GM18511 (cell line): ENCODE results near the gene CCDC121.

Experiments
- ATAC-seq: cut with Tn5 transposase; IDR thresholded peaks from one replicate; pipeline ENCODE4 v1.9.1; 2021; ENCODE audit warnings: mild to moderate bottlenecking, moderate library complexity; ENCODE audit not compliant: unreplicated experiment

The CCDC121 gene, protein sequence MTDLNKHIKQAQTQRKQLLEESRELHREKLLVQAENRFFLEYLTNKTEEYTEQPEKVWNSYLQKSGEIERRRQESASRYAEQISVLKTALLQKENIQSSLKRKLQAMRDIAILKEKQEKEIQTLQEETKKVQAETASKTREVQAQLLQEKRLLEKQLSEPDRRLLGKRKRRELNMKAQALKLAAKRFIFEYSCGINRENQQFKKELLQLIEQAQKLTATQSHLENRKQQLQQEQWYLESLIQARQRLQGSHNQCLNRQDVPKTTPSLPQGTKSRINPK

DNA sequence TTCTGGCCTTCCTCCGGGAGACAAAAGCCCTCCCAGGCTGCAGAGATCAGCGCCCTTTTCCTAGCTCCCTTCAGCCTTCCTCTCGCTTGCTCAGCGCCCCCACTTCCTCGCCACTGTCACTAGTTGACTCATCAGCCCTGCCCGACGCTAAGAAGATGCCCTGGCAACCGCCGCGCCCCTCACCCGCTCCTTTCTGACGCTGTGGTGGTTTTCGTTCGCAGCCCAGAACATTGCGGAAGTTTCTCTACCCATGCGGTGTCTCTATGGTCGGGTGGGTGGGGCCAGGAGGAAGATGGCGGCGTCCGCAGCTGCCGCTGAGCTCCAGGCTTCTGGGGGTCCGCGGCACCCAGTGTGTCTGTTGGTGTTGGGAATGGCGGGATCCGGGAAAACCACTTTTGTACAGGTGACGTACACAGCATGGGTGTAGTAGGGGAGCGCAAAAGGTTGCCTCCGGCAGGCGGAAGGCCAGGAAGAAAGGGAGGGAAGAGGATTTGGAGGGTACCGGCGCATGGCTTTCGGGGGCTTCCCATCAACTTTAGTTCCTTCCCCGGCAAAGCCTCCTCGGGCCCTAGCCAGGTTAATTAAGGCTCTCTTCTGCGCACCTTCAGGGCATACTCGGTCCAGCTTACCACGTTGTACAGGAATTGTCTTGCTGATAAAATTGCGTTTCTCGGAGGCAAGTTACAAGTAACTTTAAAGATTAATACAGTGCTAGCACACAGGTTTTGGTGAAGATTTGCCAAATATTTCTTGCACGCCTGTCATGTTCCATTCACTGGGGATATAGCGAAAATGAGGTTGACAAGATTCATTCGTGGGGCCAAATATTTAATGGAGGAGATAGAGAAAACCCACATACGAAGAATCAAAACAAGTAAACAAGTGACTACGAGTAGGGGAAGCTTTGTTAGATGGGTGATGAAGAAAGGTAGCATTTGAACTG lies at the start of gene CCDC121, which contains the start of gene GPN1:
CCDC121 (minus strand) TSS at position 246 of the 943 bp plus-strand sequence. CDS start 1,213 bp downstream, outside the sequence.
GPN1 (plus strand) TSS at position 284 of the 943 bp plus-strand sequence; CDS start at position 293, 9 bp downstream.
- peak; percentile 100 for ATAC-seq

- no peak for ATAC-seq
Measured at GRCh38 chr2:27672723-27673486, 44.1 kb upstream of the CCDC121 start.

DNA sequence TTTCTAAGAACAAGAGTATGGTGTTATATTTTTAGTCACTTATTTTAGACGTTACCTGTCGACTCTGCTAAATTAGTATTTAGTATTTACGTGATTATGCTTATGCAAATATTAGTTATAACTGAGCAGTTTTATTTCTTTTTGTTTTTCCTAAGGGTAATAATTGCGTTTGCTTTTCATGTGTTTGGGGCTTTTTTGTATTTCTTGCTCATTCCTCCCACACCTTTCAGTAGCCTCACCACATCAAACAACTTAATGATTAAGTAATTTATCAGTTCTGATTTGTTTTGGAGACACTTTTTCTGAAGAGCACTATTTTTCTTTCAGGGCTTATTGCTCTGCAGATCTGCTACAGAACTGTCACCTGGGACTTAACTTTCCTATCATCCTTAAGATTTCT lies 42.4 kb upstream of the CCDC121 start:
- ATAC-seq, result no peak

GRCh38 chr2:27667446-27667845 lies 38.6 kb upstream of the CCDC121 start:
- no peak for ATAC-seq

- no peak for ATAC-seq
Measured at GRCh38 chr2:27664622-27665363, 36.0 kb upstream of the CCDC121 start.

GRCh38 chr2:27664154-27664574 lies 35.4 kb upstream of the CCDC121 start:
- ATAC-seq, result no peak

GRCh38 chr2:27663285-27664153 lies 34.7 kb upstream of the CCDC121 start, which contains the start of the genes SLC4A1AP and SUPT7L:
Gene SLC4A1AP (plus strand): TSS chr2:27663889. CDS start chr2:27663915, 26 bp downstream.
Gene SUPT7L (minus strand): TSS chr2:27663614. CDS start chr2:27662192, 1,422 bp downstream.
- peak; percentile 87 for ATAC-seq

DNA sequence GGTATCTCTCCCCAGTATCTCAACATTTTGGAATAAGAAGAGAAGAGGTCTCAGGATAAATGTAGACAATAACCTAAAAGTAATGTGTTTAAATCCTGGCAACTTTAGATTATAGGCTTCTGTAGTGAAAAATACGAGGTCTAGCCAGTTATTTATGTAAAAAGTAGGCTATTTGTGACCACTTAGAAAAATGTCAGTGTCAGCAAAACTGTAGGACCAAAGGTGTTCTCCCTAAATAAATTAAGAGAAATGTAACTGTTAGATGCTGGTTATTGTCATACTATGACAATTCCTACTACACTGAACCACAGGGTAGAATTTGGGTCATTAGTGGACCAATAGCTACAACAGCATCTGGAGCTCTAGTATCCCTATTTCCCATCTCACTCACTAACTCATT lies 32.6 kb upstream of the CCDC121 start:
- ATAC-seq, result no peak

DNA sequence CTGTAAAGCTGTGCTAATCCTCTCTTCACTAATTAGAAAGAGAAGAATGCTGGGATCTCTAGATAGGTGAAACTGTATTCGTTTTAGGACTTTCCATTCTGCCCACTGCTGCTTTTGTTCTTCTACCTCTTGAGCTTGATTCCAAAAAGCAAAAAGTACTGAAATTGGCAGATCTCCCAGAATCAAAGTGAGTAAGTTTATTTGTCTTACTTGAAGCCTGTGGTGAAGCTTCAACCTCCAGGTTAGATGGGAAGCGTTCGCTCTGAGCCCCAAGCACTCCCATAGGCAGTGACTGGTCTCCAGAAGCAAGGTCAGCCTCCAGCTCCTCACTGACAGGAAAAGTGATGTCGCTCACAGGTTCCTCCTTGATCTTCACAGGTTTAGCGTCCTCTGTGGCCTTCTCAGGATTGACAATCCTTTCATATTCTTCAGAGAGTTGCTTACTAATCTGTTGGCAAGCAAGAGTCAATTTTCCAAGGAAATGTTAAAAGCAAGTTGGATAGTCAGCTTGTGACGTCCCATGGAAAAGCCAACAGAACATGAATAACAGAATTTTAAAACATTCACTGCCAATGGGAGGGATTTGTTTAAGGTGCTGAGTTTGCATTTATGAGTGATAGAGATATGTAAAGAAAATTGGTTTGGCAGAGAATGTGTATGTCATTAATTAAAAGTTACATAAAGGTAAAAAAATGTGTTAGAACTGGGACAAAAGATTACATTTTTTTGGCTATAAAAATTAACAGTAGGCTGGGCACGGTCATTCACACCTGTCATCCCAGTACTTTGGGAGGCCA lies 26.5 kb upstream of the CCDC121 start:
- ATAC-seq, result no peak

- no peak for ATAC-seq
Measured at GRCh38 chr2:27653397-27653796, 24.6 kb upstream of the CCDC121 start.

- ATAC-seq, result no peak
Measured at GRCh38 chr2:27652790-27653189, 24.0 kb upstream of the CCDC121 start.

GRCh38 chr2:27652341-27652740 lies 23.5 kb upstream of the CCDC121 start:
- no peak for ATAC-seq

- ATAC-seq, result no peak
Measured at GRCh38 chr2:27651056-27651455, 22.2 kb upstream of the CCDC121 start.

- no peak for ATAC-seq
Measured at GRCh38 chr2:27647737-27648136, 18.9 kb upstream of the CCDC121 start.

DNA sequence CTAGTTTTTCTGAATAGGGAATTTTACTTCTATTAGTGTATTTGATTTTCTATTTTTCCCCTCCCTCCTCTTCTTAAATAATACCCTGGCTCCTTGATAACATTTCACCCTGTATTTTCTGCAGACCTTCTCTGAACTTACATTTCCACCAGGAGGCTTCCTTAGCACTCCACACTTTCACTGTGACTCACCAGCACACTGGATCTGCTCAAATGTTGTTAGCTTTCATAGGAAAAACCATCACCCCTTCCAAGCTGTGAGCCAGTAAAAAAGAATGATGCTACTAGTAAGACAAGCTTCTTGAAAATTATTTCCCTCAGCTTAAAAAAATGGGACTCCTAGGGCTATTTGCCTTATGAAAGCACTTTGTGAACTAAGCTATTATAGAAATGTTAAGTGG lies 18.5 kb upstream of the CCDC121 start:
- no peak for ATAC-seq

DNA sequence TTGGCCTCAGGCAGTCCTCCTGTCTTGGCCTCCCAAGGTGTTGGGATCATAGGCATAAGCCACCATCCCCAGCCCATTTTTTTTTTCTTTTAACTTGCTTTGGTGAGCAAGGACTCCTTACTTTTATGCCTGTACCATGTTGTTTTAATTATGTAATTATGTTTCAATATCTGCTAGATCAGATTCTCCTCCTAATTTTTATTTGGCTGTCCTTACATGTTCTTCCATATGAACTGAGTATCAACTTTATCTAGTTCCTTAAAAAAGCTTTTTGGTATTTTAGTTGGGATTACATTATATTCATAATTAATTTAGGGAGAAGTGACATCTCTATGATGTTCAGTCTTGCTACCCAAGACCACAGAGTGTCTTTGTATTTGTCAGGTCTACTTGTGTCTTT lies 16.4 kb upstream of the CCDC121 start:
- ATAC-seq, result no peak

GRCh38 chr2:27640722-27641245 lies 12.0 kb upstream of the CCDC121 start:
- ATAC-seq, result no peak

DNA sequence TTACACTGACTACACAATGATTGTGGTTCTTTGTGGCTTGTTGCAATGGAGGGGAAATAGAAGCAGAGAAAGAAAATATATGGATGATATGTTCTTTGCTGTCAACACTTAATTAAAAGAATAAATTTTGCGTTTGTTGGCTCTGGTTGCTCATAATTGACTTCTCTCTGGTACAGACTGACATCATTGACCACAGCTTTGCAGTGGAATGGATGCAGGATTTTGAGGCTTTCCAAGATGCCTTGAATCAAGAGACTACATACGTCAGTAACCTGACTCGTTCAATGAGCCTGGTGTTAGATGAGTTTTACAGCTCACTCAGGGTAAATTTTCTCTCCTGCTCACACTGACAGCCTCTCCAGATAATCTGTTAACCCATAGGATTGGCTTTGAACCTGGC lies 9.9 kb upstream of the CCDC121 start:
- no peak for ATAC-seq
